HFF-Myc (cell line): ENCODE results near the gene HDGFL3.
"Not testable (repeated sequence)": the region's sequence is repeated elsewhere in the genome, so short reads cannot be mapped to it uniquely, and the experiment has no call there.

Experiments used
- DNase-seq: peaks from one replicate; pipeline ENCODE4 v3.0.0-alpha.2; 2011; ENCODE audit warnings: low read depth; ENCODE audit errors: extremely low read depth
- H3K4me3 ChIP-seq: replicated peaks from 2 replicates; pipeline ENCODE4 v1.5.1; 2011; ENCODE audit warnings: low read depth, mild to moderate bottlenecking, control low read depth, low read length
- CTCF ChIP-seq: IDR thresholded peaks from 2 replicates; pipeline ENCODE4 v1.5.1; 2012; ENCODE audit warnings: mild to moderate bottlenecking, low read depth, low read length, control low read depth; ENCODE audit errors: missing control alignments

HDGFL3 gene

GRCh38 chr15:83225449-83225848 is 17.8 kb upstream of the HDGFL3 start:
- no peak for DNase-seq
- no peak for TF ChIP-seq CTCF
- H3K4me3 ChIP-seq, result no peak overlapping the region

GRCh38 chr15:83221781-83222180 is 14.2 kb upstream of the HDGFL3 start:
- not testable (repeated sequence) for H3K4me3 ChIP-seq, DNase-seq

- TF ChIP-seq CTCF, result no peak
- no peak for DNase-seq
- H3K4me3 ChIP-seq, result no peak overlapping the region
Measured at GRCh38 chr15:83219026-83219425, 11.4 kb upstream of the HDGFL3 start.

- TF ChIP-seq CTCF, result no peak
- no peak overlapping the region for H3K4me3 ChIP-seq
- no peak for DNase-seq
Measured at GRCh38 chr15:83215306-83215705, 7.7 kb upstream of the HDGFL3 start.

- DNase-seq, result no peak
- no peak overlapping the region for H3K4me3 ChIP-seq
- TF ChIP-seq CTCF, result no peak
Measured at GRCh38 chr15:83210619-83211018, 3.0 kb upstream of the HDGFL3 start.

GRCh38 chr15:83209333-83209732 is 1.7 kb upstream of the HDGFL3 start:
- no peak overlapping the region for H3K4me3 ChIP-seq
- DNase-seq, result no peak
- TF ChIP-seq CTCF, result no peak

GRCh38 chr15:83208367-83208661 is 691 bp upstream of the HDGFL3 start:
- no peak for DNase-seq
- TF ChIP-seq CTCF, result no peak
- H3K4me3 ChIP-seq, result peak overlapping the region; percentile 84
